ENCODE data around the gene RELB.
A peak's percentile ranks its signal among the peaks of the same experiment; 100 is the strongest.

RELB gene

DNA sequence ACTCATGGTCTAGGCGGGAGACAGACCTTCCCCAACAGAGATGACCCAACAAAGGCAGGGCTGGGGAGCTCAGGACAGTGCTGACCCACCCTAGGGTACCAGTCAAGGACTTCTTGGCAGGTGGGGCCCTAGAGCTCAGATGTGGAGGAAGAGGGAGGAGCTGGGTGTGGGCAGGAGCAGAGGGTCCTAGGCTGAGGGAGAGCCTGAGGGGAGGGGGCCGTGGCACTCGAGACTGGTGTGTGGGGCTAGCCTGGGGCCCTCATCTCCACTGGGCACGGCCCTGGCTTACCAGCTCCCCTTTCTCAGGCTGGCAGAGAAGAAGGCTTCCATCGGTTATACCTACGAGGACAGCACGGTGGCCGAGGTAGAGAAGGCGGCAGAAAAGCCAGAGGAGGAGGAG is 56.2 kb downstream of the RELB start:
- Mint-ChIP-seq H3K27me3 (no peaks in the 10 kb centered on the region), H3K9me3 (no peaks in the 10 kb centered on the region), H3K27ac (peak overlapping the region in 1 of 2 donors; percentile 91), H3K4me3 (no peak overlapping the region), H3K4me1 (peaks cover 11% of the 10 kb centered on the region)
- ATAC-seq (no peak), DNase-seq (no peak)

DNA sequence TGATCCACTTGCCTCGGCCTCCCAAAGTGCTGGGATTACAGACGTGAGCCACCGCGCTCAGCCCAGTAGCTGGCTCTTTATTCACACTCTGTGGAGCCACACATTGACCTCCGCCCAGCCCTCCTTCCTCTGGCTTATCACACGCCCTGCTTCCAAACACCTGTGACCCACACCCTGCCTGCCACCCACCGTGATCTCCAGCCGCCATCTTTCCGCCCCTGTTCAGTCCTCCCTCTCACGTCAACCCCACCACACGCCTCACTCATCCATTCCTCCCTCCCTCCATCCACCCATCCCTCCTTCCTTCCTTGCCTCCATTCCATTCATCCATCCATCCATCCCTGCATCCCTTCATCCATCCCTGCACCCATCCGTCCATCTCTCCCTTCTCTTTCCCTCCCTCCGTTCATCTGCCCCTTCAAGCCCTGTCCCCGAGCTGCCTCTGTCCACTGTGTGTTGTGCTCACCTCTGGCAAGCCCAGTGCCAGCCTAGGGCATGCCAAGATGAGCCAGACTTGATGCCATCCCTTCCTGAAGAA is 57.4 kb downstream of the RELB start:
- no peak overlapping the region for H3K27ac Mint-ChIP-seq
- no peak for ATAC-seq

DNA sequence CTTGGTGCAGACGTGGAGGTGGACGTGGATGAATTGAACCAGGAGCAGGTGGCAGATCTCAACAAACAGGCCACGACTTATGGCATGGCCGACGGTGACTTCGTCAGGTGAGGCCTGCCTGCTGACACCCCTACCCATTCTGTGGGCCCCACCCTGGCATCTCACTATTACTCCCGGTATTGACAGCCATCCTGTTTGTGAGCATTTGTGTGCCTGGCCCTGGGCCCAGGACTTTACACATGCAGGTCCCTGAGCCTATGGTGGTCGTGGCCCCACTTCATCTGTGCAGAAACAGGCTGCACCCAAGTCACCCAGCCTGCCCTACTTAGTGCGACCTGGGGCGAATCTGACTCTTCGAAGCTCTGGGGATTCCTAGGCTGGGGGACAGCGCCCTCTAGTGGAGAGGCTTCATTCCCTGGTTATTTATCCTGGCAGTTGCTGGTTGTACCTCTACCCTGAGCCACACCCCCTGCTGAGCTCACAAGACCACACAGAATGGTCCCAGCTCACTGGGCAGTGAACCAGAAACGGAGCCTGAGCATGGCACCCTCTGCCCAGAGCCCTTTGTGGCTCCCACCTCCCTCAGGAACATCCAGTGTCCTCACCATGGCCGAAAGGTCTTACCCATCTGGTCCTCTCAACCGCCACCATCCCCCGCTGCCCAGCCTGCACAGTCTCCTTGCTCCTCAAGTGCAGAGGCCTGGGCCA is 58.1 kb downstream of the RELB start:
- DNase-seq, result peak; percentile 78
- Mint-ChIP-seq H3K27me3 (no peaks in the 10 kb centered on the region), H3K27ac (no peak overlapping the region), H3K9me3 (no peaks in the 10 kb centered on the region), H3K4me1 (peaks cover 11% of the 10 kb centered on the region), H3K4me3 (no peak overlapping the region)
- peak; percentile 81 for ATAC-seq

More for the DNA sequence above, 57.4 kb downstream of the RELB start:
- DNase-seq, result no peak
- H3K4me1 Mint-ChIP-seq, result peaks cover 11% of the 10 kb centered on the region
- H3K9me3 Mint-ChIP-seq, result no peaks in the 10 kb centered on the region
- no peak overlapping the region for H3K4me3 Mint-ChIP-seq
- no peaks in the 10 kb centered on the region for H3K27me3 Mint-ChIP-seq

- DNase-seq (no peak), ATAC-seq (no peak)
- Mint-ChIP-seq H3K9me3 (no peaks in the 10 kb centered on the region), H3K27ac (no peak overlapping the region), H3K27me3 (no peaks in the 10 kb centered on the region), H3K4me1 (peaks cover 11% of the 10 kb centered on the region), H3K4me3 (no peak overlapping the region)
Measured at GRCh38 chr19:45061965-45062364, 60.7 kb downstream of the RELB start.

GRCh38 chr19:45063851-45064801 is 62.9 kb downstream of the RELB start:
- H3K9me3 Mint-ChIP-seq, result no peaks in the 10 kb centered on the region
- H3K27ac Mint-ChIP-seq, result no peak overlapping the region
- no peak overlapping the region for H3K4me3 Mint-ChIP-seq
- H3K27me3 Mint-ChIP-seq, result no peaks in the 10 kb centered on the region
- ATAC-seq (peak; percentile 56), DNase-seq (no peak)
- peaks cover 11% of the 10 kb centered on the region for H3K4me1 Mint-ChIP-seq

DNA sequence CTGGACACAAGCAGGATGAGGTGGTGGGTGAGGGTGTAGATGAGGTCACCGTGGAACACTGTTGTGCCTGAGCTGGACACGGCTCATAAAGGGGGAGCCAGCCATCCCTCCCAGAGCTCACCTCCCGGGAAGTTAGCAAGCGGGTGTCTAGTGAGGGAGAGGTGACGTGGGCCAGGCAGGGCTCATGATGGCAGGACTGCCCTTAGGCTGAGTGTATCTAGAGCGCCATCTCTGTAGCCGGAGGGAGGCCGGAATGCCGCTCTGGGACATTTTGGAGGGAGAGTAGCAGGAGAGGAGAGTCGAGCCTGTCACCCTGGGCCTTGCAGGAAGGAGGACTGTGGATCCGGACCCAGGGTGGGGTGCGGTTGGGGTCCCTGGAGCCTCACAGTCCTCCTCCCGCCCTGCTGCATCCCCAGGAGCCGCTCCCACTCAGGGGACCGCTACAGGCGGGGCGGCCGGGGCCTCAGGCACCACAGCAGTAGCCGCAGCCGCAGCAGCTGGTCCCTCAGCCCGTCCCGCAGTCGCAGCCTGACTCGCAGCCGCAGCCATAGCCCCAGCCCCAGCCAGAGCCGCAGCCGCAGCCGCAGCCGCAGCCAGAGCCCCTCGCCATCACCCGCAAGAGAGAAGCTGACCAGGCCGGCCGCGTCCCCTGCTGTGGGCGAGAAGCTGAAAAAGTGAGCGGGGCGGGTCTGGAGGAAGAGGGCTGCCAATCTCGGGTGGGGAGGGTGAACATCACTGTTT is 65.8 kb downstream of the RELB start:
- Mint-ChIP-seq H3K27me3 (no peaks in the 10 kb centered on the region), H3K4me1 (peaks cover 6% of the 10 kb centered on the region), H3K27ac (peak overlapping the region in 1 of 2 donors; percentile 88), H3K9me3 (no peaks in the 10 kb centered on the region), H3K4me3 (no peak overlapping the region)
- DNase-seq, result no peak
- ATAC-seq, result no peak

DNA sequence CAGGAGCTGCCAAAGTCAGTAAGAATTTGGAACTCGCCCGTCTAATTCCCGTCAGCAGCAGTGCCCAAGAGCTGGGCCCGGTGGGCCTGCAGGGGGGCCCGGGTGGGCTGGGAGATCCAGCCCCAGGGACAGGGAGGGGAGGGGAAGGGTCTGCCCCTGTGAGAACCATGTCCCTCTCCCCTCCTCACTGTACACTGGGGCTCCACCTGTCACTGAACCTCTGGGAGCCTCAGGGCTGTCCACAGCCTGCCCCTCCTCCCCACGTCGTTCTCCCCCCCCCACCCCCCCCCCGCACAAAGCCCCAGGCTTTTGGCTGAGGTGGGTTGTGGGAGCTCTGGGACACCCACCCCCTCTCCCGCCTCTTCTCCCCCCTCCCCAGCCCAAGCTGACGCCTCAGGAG is 66.8 kb downstream of the RELB start:
- H3K9me3 Mint-ChIP-seq, result no peaks in the 10 kb centered on the region
- ATAC-seq, result no peak
- no peak overlapping the region for H3K4me3 Mint-ChIP-seq
- peaks cover 6% of the 10 kb centered on the region for H3K4me1 Mint-ChIP-seq
- no peak for DNase-seq
- H3K27me3 Mint-ChIP-seq, result no peaks in the 10 kb centered on the region
- H3K27ac Mint-ChIP-seq, result no peak overlapping the region

- peaks cover 6% of the 10 kb centered on the region for H3K4me1 Mint-ChIP-seq
- H3K9me3 Mint-ChIP-seq, result no peaks in the 10 kb centered on the region
- ATAC-seq, result no peak
- H3K27me3 Mint-ChIP-seq, result no peaks in the 10 kb centered on the region
- H3K27ac Mint-ChIP-seq, result peak overlapping the region in 1 of 2 donors; percentile 90
- no peak for DNase-seq
- no peak overlapping the region for H3K4me3 Mint-ChIP-seq
Measured at GRCh38 chr19:45069056-45069455, 67.8 kb downstream of the RELB start.

DNA sequence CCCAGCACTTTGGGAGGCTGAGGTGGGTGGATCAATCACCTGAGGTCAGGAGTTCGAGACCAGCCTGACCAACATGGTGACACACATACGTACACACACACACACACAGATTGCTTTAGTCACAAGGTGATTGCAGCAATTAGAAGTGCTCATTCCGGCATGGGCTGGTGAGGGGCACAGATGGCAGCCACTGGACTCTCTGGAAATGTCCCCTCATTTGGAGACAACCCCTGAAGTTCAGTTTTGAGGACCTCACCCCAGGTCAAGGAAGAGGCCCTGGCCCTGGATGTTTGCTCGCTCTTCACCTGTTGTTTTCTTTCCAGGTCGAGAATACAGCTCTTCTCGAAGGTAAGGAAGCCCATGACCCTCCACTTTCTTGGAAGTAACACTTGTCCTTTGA is 69.0 kb downstream of the RELB start:
- no peak for ATAC-seq
- no peak for DNase-seq
- Mint-ChIP-seq H3K9me3 (no peaks in the 10 kb centered on the region), H3K27ac (peak overlapping the region in 1 of 2 donors; percentile 81), H3K4me3 (no peak overlapping the region), H3K27me3 (no peaks in the 10 kb centered on the region), H3K4me1 (peaks cover 14% of the 10 kb centered on the region)

GRCh38 chr19:45070861-45071544 is 69.7 kb downstream of the RELB start:
- peaks cover 20% of the 10 kb centered on the region for H3K4me1 Mint-ChIP-seq
- H3K4me3 Mint-ChIP-seq, result no peak overlapping the region
- H3K9me3 Mint-ChIP-seq, result no peaks in the 10 kb centered on the region
- DNase-seq (no peak), ATAC-seq (no peak)
- H3K27ac Mint-ChIP-seq, result no peak overlapping the region
- no peaks in the 10 kb centered on the region for H3K27me3 Mint-ChIP-seq

GRCh38 chr19:45071545-45071938 is 70.3 kb downstream of the RELB start:
- no peaks in the 10 kb centered on the region for H3K27me3 Mint-ChIP-seq
- no peak for DNase-seq
- peaks cover 22% of the 10 kb centered on the region for H3K4me1 Mint-ChIP-seq
- no peak overlapping the region for H3K4me3 Mint-ChIP-seq
- no peaks in the 10 kb centered on the region for H3K9me3 Mint-ChIP-seq
- peak overlapping the region in 1 of 2 donors; percentile 63 for H3K27ac Mint-ChIP-seq
- no peak for ATAC-seq

- no peaks in the 10 kb centered on the region for H3K27me3 Mint-ChIP-seq
- DNase-seq (no peak), ATAC-seq (no peak)
- H3K9me3 Mint-ChIP-seq, result no peaks in the 10 kb centered on the region
- H3K4me3 Mint-ChIP-seq, result no peak overlapping the region
- peak overlapping the region in 1 of 2 donors; percentile 63 for H3K27ac Mint-ChIP-seq
- peaks cover 28% of the 10 kb centered on the region for H3K4me1 Mint-ChIP-seq
Measured at GRCh38 chr19:45071969-45072790, 70.9 kb downstream of the RELB start.

- peaks cover 50% of the 10 kb centered on the region for H3K4me1 Mint-ChIP-seq
- no peak overlapping the region for H3K27ac Mint-ChIP-seq
- DNase-seq (no peak), ATAC-seq (no peak)
- no peaks in the 10 kb centered on the region for H3K27me3 Mint-ChIP-seq
- no peaks in the 10 kb centered on the region for H3K9me3 Mint-ChIP-seq
- peak overlapping the region; percentile 60 to 91 for H3K4me3 Mint-ChIP-seq
Measured at GRCh38 chr19:45074744-45075300, 73.6 kb downstream of the RELB start.
